ENCODE measurements around the gene SAPCD1. TPM values are rescaled to one million over a fixed set of nuclear protein-coding genes. Genes with fewer than 3 reads are reported as not detected.

SAPCD1 gene
- total RNA-seq, 1 donor from 2014 or later, result not detected

DNA sequence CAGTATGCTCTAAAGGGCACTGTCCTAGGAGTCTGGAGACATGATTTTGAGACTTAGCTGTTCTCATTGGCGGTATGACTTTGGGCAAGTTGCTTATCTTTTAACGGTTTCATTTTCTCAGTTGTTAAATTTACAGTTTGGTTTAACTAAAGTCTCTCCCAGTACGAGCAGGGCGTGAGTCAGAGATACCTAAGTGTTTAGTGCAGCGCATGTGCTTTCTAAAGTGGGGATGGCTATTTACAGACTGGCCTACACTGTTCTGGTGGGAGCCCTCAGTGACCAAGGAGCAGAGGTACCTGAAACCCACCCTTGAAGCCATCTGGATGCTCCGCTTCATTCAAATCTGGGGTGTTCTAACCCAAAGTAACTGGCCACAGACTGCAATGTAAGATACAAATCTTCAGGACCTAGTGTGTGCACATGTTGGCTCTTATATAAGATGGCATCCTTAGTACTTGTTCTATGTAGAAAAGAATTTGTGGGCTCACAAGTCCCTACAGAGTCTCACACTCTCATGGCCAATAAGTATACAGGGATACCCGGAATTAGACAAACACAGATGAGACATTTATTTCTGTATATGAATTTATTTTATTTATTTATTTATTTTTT lies 11.9 kb upstream of the SAPCD1 start:
- intact Hi-C loops (cut with micrococcal nuclease), result no loop called here
- H3K27ac ChIP-seq (replicated peaks), result no peak overlapping the region
- H3K36me3 ChIP-seq, result no peaks in the 10 kb centered on the region
- TF ChIP-seq, protein P1, sequence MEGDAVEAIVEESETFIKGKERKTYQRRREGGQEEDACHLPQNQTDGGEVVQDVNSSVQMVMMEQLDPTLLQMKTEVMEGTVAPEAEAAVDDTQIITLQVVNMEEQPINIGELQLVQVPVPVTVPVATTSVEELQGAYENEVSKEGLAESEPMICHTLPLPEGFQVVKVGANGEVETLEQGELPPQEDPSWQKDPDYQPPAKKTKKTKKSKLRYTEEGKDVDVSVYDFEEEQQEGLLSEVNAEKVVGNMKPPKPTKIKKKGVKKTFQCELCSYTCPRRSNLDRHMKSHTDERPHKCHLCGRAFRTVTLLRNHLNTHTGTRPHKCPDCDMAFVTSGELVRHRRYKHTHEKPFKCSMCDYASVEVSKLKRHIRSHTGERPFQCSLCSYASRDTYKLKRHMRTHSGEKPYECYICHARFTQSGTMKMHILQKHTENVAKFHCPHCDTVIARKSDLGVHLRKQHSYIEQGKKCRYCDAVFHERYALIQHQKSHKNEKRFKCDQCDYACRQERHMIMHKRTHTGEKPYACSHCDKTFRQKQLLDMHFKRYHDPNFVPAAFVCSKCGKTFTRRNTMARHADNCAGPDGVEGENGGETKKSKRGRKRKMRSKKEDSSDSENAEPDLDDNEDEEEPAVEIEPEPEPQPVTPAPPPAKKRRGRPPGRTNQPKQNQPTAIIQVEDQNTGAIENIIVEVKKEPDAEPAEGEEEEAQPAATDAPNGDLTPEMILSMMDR (IDR thresholded peaks at IDR 0.05; ENCODE audit: borderline replicate concordance), result no peak
- no peak overlapping the region for H3K4me3 ChIP-seq
- no peak for DNase-seq
- no peaks in the 10 kb centered on the region for H3K9me3 ChIP-seq (replicated peaks)
- H3K4me1 ChIP-seq, result no peaks in the 10 kb centered on the region
- H3K27me3 ChIP-seq (ENCODE audit: low read depth), result no peaks in the 10 kb centered on the region

DNA sequence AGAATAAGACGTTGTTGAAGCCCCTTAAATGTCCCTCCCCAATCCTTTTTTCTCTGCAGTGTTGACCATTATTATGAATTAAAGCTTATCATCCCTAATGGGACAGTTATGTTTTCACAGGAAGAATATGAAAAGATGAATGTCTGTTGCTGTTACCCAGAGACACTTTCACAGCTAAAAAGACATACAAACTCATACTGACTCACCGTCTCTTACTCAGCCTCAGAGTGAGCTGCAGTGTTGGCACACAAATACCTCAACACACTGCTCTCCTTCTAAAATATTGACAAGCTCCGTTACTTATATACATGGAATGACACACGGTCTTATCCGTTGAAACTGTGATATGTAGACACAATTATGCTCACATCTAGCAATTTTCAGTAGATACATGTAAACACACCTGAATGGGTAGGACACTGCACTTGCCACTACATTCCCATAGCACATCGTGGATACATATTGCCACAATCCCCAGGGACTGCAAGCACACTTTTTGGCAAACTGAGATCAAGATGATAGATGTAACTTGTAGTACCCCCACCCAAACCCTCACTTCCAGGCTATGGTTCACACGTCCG lies 9.6 kb upstream of the SAPCD1 start:
- no peaks in the 10 kb centered on the region for H3K4me1 ChIP-seq
- no peaks in the 10 kb centered on the region for H3K9me3 ChIP-seq (replicated peaks)
- intact Hi-C loops (cut with micrococcal nuclease), result no loop called here
- H3K27me3 ChIP-seq (ENCODE audit: low read depth), result no peaks in the 10 kb centered on the region
- TF ChIP-seq, protein P1 (IDR thresholded peaks at IDR 0.05; ENCODE audit: borderline replicate concordance), result no peak
- no peak for DNase-seq
- H3K36me3 ChIP-seq, result no peaks in the 10 kb centered on the region
- H3K27ac ChIP-seq (replicated peaks), result no peak overlapping the region
- no peak overlapping the region for H3K4me3 ChIP-seq

DNA sequence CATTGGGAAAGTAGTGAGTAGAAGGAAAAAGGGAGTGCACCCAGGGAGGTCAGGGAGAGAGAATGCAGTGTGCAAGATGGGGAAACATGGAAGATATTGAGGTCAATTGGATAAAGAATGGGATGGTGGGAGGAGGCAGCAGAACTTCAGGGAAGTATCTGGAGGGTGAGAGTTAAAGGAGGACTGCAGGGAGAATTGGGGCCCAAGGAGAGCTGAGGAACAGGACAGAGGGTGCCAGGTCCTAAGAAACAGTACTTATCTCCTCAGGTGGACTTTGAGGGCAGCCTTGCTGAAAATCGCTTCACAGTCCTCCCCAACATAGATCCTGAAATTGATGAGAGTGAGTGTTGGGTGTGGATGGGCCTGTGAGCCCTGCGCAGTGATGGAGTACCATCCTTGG lies 4.2 kb upstream of the SAPCD1 start:
- intact Hi-C loops (cut with micrococcal nuclease), result no loop called here
- TF ChIP-seq, protein P1 (IDR thresholded peaks at IDR 0.05; ENCODE audit: borderline replicate concordance), result no peak
- Histone ChIP-seq H3K4me1 (peaks cover 4% of the 10 kb centered on the region), H3K9me3 (replicated peaks) (no peaks in the 10 kb centered on the region), H3K27me3 (ENCODE audit: low read depth) (no peaks in the 10 kb centered on the region), H3K27ac (replicated peaks) (no peak overlapping the region), H3K36me3 (no peaks in the 10 kb centered on the region), H3K4me3 (no peak overlapping the region)
- no peak for DNase-seq

DNA sequence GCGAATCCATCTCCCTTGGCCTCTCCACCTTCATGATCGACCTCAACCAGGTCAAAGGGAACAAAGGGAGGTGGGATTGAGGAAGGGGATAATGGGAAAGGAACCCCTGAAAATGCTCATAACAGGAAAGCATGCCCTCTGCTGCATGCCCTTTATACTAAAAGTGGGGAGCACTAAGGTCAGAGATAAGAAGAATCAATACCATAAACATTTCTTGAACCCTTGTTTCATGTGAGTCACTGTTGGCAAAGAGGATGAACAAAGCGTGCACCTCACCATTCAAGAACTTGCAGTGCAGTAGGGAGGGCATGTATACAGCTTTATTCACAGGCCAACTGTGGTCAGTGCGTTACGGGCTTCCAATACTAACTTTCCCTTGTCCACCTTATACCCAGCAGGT lies 1.7 kb upstream of the SAPCD1 start:
- intact Hi-C loops (cut with micrococcal nuclease), result no loop called here
- H3K4me3 ChIP-seq, result no peak overlapping the region
- no peaks in the 10 kb centered on the region for H3K27me3 ChIP-seq (ENCODE audit: low read depth)
- peaks cover 13% of the 10 kb centered on the region for H3K4me1 ChIP-seq
- peaks cover 5% of the 10 kb centered on the region for H3K36me3 ChIP-seq
- H3K9me3 ChIP-seq (replicated peaks), result no peaks in the 10 kb centered on the region
- no peak overlapping the region for H3K27ac ChIP-seq (replicated peaks)
- no peak for DNase-seq
- TF ChIP-seq, protein P1 (IDR thresholded peaks at IDR 0.05; ENCODE audit: borderline replicate concordance), result no peak

DNA sequence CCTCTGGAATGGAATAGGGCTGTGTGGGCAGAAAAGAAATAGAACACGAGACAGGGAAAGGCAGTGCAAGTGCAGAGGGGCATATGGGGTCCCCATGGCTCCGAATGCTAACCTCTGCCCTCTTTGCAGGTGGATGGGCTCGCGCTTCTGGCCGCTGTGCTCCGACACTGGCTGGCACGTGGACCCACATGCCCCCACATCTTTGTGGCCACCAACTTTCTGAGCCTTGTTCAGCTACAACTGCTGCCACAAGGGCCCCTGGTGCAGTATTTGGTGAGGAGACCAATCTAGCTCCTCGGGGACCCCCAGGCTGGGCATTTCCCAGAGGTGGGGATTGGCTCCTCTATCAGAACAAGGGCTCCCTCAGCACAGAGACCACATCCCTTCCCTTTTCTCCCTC lies 1.1 kb upstream of the SAPCD1 start:
- DNase-seq, result no peak
- intact Hi-C loops (cut with micrococcal nuclease), result no loop called here
- Histone ChIP-seq H3K9me3 (replicated peaks) (no peaks in the 10 kb centered on the region), H3K4me3 (no peak overlapping the region), H3K4me1 (peaks cover 16% of the 10 kb centered on the region), H3K27me3 (ENCODE audit: low read depth) (no peaks in the 10 kb centered on the region), H3K27ac (replicated peaks) (no peak overlapping the region), H3K36me3 (peaks cover 5% of the 10 kb centered on the region)
- TF ChIP-seq, protein P1 (IDR thresholded peaks at IDR 0.05; ENCODE audit: borderline replicate concordance), result no peak
